WTC11 (cell line): ENCODE results near the gene DUOX1. TPM values are rescaled to one million over a fixed set of nuclear protein-coding genes. Genes with fewer than 3 reads are reported as not detected.

Experiments
- ATAC-seq: fragments of 200-7000 bp; cut with Tn5 transposase; 2 replicates; pipeline ENCODE4 v1.10.0; 2021; ENCODE audit warnings: mild to moderate bottlenecking, moderate library complexity
- CTCF ChIA-PET: fragments of 300-600 bp; sonication (Branson Sonifier 250); formaldehyde crosslinking; loops from one replicate; lab custom pipeline; 2021; ENCODE audit warnings: antibody characterized with exemption; lab: Charles Lee
- POLR2A ChIA-PET: fragments of 350-600 bp; sonication (Branson Sonifier 250); formaldehyde crosslinking; loops from one replicate; lab custom pipeline; 2021; ENCODE audit warnings: antibody characterized with exemption; lab: Charles Lee
- DNase-seq: peaks from one replicate; pipeline ENCODE4 v3.0.0; 2021; ENCODE audit warnings: low spot score
- H3K27ac Mint-ChIP-seq: 2 replicates; pipeline ENCODE4 v1.8.0; 2021; ENCODE audit warnings: mixed read lengths
- H3K27me3 Mint-ChIP-seq: 2 replicates; pipeline ENCODE4 v1.8.0; 2021; ENCODE audit warnings: low read depth, mild to moderate bottlenecking, moderate library complexity, mixed read lengths
- H3K36me3 Mint-ChIP-seq: 2 replicates; pipeline ENCODE4 v1.8.0; 2021; ENCODE audit warnings: mixed read lengths
- H3K4me1 Mint-ChIP-seq: 2 replicates; pipeline ENCODE4 v1.8.0; 2022; ENCODE audit warnings: mixed read lengths
- H3K4me3 Mint-ChIP-seq: 2 replicates; pipeline ENCODE4 v1.8.0; 2021; ENCODE audit warnings: mild to moderate bottlenecking, moderate library complexity, mixed read lengths
- H3K9me3 Mint-ChIP-seq: 2 replicates; pipeline ENCODE4 v1.8.0; 2021; ENCODE audit warnings: mixed read lengths
- AFF4 ChIP-seq: sonication (generic); formaldehyde crosslinking; IDR thresholded peaks from 2 replicates; pipeline ENCODE4 v1.8.1; 2023; ENCODE audit warnings: mild to moderate bottlenecking, missing genetic modification reagents, borderline replicate concordance
- ELF4 ChIP-seq: sonication (generic); formaldehyde crosslinking; IDR thresholded peaks from 2 replicates; pipeline ENCODE4 v1.8.1; 2022; ENCODE audit warnings: low read depth, mild to moderate bottlenecking, moderate library complexity, missing genetic modification reagents
- ETV6 ChIP-seq: sonication (generic); formaldehyde crosslinking; IDR thresholded peaks from 2 replicates; pipeline ENCODE4 v1.8.1; 2022; ENCODE audit warnings: mild to moderate bottlenecking, missing genetic modification reagents
- GABPB1 ChIP-seq: sonication (generic); formaldehyde crosslinking; IDR thresholded peaks from 2 replicates; pipeline ENCODE4 v1.8.1; 2023; ENCODE audit warnings: mild to moderate bottlenecking, missing genetic modification reagents
- GTF2I ChIP-seq: fragments of 250-450 bp; sonication (Bioruptor Pico); conservative IDR thresholded peaks from 2 replicates; pipeline ENCODE4 v1.4.0; 2021; ENCODE audit warnings: mild to moderate bottlenecking
- NR3C1 ChIP-seq: sonication (generic); formaldehyde crosslinking; conservative IDR thresholded peaks from 2 replicates; pipeline ENCODE4 v1.8.1; 2023; ENCODE audit warnings: low read depth, mild to moderate bottlenecking, missing genetic modification reagents
- PRRX2 ChIP-seq: fragments of 250-450 bp; sonication (Bioruptor Pico); IDR thresholded peaks from 2 replicates; pipeline ENCODE4 v1.8.0; 2021; ENCODE audit warnings: mild to moderate bottlenecking
- SMAD4 ChIP-seq: sonication (generic); formaldehyde crosslinking; IDR thresholded peaks from 2 replicates; pipeline ENCODE4 v1.8.0; 2022; ENCODE audit warnings: mild to moderate bottlenecking, missing genetic modification reagents
- SOX15 ChIP-seq: fragments of 250-450 bp; sonication (Bioruptor Pico); IDR thresholded peaks from 2 replicates; pipeline ENCODE4 v1.9.0; 2021; ENCODE audit warnings: mild to moderate bottlenecking
- STAT6 ChIP-seq: sonication (generic); formaldehyde crosslinking; conservative IDR thresholded peaks from 2 replicates; pipeline ENCODE4 v1.8.1; 2023; ENCODE audit warnings: mild to moderate bottlenecking, low read depth, missing genetic modification reagents, moderate library complexity
- TP53 ChIP-seq: sonication (generic); formaldehyde crosslinking; IDR thresholded peaks from 2 replicates; pipeline ENCODE4 v1.8.1; 2023; ENCODE audit warnings: mild to moderate bottlenecking, missing genetic modification reagents
- ZNF423 ChIP-seq: fragments of 250-450 bp; sonication (Bioruptor Pico); IDR thresholded peaks from 2 replicates; pipeline ENCODE4 v2.1.2; 2022; ENCODE audit warnings: mild to moderate bottlenecking, moderate library complexity
- total RNA-seq: library from RNA; stranded (reverse); gene quantifications from 3 replicates; pipeline ENCODE4 v1.2.3, GENCODE V29; 2021
- TF ChIP-seq, protein P1 (sequence below): sonication (generic); formaldehyde crosslinking; IDR thresholded peaks from 2 replicates; pipeline ENCODE4 v1.8.1; 2023; ENCODE audit warnings: mild to moderate bottlenecking, moderate library complexity, missing genetic modification reagents
- TF ChIP-seq, protein P2 (sequence below): fragments of 200-600 bp; IDR thresholded peaks from 2 replicates; pipeline ENCODE4 v1.8.0; 2022; ENCODE audit warnings: antibody characterized with exemption
- TF ChIP-seq, protein P3 (sequence below): sonication (generic); formaldehyde crosslinking; IDR thresholded peaks from 2 replicates; pipeline ENCODE4 v1.8.1; 2023; ENCODE audit warnings: mild to moderate bottlenecking, missing genetic modification reagents
- TF ChIP-seq, protein P4 (sequence below): fragments of 250-450 bp; sonication (Bioruptor Pico); IDR thresholded peaks from 2 replicates; pipeline ENCODE4 v1.9.0; 2021; ENCODE audit warnings: mild to moderate bottlenecking

DUOX1 gene
- total RNA-seq, 1 experiment from 2014 or later, result 1.3 TPM

- no peak for DNase-seq
- ATAC-seq, result peak; percentile 46
- peak overlapping the region; percentile 71 for H3K4me3 Mint-ChIP-seq
- no peaks in the 10 kb centered on the region for H3K9me3 Mint-ChIP-seq
- CTCF ChIA-PET, result interaction anchor here (0.5 to 11.0 kb wide), 6 partner anchors 14 to 251 kb away, joined by 3 to 231 read pairs (median 4); partner anchors contain the start of genes DUOX2 and DUOXA2
- peaks cover 99% of the 10 kb centered on the region for H3K27me3 Mint-ChIP-seq
- POLR2A ChIA-PET, result interaction anchor here (1.5 kb wide), 1 partner anchor 82 kb away, joined by 4 read pairs; no protein-coding TSS in a partner anchor
- no peak for TF ChIP-seq GTF2I (CRISPR knock-in tag)
- no peak for TF ChIP-seq STAT6 (CRISPR knock-in tag)
- TF ChIP-seq AFF4 (CRISPR knock-in tag), result no peak
- TF ChIP-seq, protein P1, sequence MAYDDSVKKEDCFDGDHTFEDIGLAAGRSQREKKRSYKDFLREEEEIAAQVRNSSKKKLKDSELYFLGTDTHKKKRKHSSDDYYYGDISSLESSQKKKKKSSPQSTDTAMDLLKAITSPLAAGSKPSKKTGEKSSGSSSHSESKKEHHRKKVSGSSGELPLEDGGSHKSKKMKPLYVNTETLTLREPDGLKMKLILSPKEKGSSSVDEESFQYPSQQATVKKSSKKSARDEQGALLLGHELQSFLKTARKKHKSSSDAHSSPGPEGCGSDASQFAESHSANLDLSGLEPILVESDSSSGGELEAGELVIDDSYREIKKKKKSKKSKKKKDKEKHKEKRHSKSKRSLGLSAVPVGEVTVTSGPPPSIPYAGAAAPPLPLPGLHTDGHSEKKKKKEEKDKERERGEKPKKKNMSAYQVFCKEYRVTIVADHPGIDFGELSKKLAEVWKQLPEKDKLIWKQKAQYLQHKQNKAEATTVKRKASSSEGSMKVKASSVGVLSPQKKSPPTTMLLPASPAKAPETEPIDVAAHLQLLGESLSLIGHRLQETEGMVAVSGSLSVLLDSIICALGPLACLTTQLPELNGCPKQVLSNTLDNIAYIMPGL (CRISPR knock-in tag), result 0 out of 2 replicates have a peak, but pooled peaks have one; percentile 20
- TF ChIP-seq TP53 (CRISPR knock-in tag), result peak; percentile 43; the same call in 1 of the 2 replicates
- no peak for TF ChIP-seq ZNF423 (CRISPR knock-in tag)
- no peak for TF ChIP-seq ETV6 (CRISPR knock-in tag)
- no peak for TF ChIP-seq SOX15 (CRISPR knock-in tag)
- no peak for TF ChIP-seq PRRX2
- TF ChIP-seq, protein P2, sequence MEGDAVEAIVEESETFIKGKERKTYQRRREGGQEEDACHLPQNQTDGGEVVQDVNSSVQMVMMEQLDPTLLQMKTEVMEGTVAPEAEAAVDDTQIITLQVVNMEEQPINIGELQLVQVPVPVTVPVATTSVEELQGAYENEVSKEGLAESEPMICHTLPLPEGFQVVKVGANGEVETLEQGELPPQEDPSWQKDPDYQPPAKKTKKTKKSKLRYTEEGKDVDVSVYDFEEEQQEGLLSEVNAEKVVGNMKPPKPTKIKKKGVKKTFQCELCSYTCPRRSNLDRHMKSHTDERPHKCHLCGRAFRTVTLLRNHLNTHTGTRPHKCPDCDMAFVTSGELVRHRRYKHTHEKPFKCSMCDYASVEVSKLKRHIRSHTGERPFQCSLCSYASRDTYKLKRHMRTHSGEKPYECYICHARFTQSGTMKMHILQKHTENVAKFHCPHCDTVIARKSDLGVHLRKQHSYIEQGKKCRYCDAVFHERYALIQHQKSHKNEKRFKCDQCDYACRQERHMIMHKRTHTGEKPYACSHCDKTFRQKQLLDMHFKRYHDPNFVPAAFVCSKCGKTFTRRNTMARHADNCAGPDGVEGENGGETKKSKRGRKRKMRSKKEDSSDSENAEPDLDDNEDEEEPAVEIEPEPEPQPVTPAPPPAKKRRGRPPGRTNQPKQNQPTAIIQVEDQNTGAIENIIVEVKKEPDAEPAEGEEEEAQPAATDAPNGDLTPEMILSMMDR, result no peak
- TF ChIP-seq SMAD4 (CRISPR knock-in tag), result no peak
- TF ChIP-seq GABPB1 (CRISPR knock-in tag), result no peak
- TF ChIP-seq NR3C1, result no peak
- TF ChIP-seq ELF4 (CRISPR knock-in tag), result no peak
- TF ChIP-seq, protein P3, sequence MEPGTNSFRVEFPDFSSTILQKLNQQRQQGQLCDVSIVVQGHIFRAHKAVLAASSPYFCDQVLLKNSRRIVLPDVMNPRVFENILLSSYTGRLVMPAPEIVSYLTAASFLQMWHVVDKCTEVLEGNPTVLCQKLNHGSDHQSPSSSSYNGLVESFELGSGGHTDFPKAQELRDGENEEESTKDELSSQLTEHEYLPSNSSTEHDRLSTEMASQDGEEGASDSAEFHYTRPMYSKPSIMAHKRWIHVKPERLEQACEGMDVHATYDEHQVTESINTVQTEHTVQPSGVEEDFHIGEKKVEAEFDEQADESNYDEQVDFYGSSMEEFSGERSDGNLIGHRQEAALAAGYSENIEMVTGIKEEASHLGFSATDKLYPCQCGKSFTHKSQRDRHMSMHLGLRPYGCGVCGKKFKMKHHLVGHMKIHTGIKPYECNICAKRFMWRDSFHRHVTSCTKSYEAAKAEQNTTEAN (CRISPR knock-in tag), result no peak
- TF ChIP-seq, protein P4, sequence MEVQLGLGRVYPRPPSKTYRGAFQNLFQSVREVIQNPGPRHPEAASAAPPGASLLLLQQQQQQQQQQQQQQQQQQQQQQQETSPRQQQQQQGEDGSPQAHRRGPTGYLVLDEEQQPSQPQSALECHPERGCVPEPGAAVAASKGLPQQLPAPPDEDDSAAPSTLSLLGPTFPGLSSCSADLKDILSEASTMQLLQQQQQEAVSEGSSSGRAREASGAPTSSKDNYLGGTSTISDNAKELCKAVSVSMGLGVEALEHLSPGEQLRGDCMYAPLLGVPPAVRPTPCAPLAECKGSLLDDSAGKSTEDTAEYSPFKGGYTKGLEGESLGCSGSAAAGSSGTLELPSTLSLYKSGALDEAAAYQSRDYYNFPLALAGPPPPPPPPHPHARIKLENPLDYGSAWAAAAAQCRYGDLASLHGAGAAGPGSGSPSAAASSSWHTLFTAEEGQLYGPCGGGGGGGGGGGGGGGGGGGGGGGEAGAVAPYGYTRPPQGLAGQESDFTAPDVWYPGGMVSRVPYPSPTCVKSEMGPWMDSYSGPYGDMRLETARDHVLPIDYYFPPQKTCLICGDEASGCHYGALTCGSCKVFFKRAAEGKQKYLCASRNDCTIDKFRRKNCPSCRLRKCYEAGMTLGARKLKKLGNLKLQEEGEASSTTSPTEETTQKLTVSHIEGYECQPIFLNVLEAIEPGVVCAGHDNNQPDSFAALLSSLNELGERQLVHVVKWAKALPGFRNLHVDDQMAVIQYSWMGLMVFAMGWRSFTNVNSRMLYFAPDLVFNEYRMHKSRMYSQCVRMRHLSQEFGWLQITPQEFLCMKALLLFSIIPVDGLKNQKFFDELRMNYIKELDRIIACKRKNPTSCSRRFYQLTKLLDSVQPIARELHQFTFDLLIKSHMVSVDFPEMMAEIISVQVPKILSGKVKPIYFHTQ (CRISPR knock-in tag), result no peak
- peaks cover 5% of the 10 kb centered on the region for H3K4me1 Mint-ChIP-seq
- H3K36me3 Mint-ChIP-seq, result no peaks in the 10 kb centered on the region
- no peak overlapping the region for H3K27ac Mint-ChIP-seq
Observed at GRCh38 chr15:45128971-45129639, 689 bp upstream of the DUOX1 start.
